Keratinocyte (primary cell): ENCODE measurements around the gene IGSF23. TPM values are rescaled to one million over a fixed set of nuclear protein-coding genes. Genes with fewer than 3 reads are reported as not detected.
A peak's percentile ranks its signal among the peaks of the same experiment; 100 is the strongest.

Experiments used
- DNase-seq: peaks from one replicate; pipeline ENCODE4 v3.0.0-alpha.2; 2011; ENCODE audit warnings: low read depth, missing footprints, low spot score
- FAIRE-seq: peaks from 2 replicates; lab custom pipeline; 2011; peaks lifted over from hg19 to GRCh38; lab: Jason Lieb, UNC
- H2AFZ ChIP-seq: 2 replicates; pipeline ENCODE4 v1.6.0; 2012; ENCODE audit warnings: low read length, control low read depth, inconsistent platforms; ENCODE audit not compliant: control insufficient read depth
- H3K27ac ChIP-seq: 2 replicates; pipeline ENCODE4 v1.5.1; 2011; ENCODE audit warnings: low read length; ENCODE audit not compliant: control insufficient read depth, insufficient read depth
- H3K27me3 ChIP-seq: 3 replicates; pipeline ENCODE4 v1.6.0; 2011; ENCODE audit warnings: low read length; ENCODE audit not compliant: control insufficient read depth, insufficient read depth; ENCODE audit errors: extremely low read depth
- H3K36me3 ChIP-seq, 2 experiments: 2 replicates in 1 of 2; 3 replicates in 1 of 2; pipeline ENCODE4 v1.5.1; 2011; ENCODE audit warnings: low read length in 2 of 2, mild to moderate bottlenecking in 1 of 2; ENCODE audit not compliant: control insufficient read depth in 2 of 2, insufficient read depth in 2 of 2; ENCODE audit errors: extremely low read depth in 1 of 2
- H3K4me1 ChIP-seq: 3 replicates; pipeline ENCODE4 v1.5.1; 2011; ENCODE audit warnings: low read length; ENCODE audit not compliant: control insufficient read depth, insufficient read depth; ENCODE audit errors: extremely low read depth
- H3K4me2 ChIP-seq: 3 replicates; pipeline ENCODE4 v1.6.0; 2011; ENCODE audit warnings: low read depth, low read length; ENCODE audit not compliant: control insufficient read depth, insufficient read depth; ENCODE audit errors: extremely low read depth
- H3K4me3 ChIP-seq, 3 experiments: fragments of 200-600 bp in 1 of 3; sonication (generic) in 1 of 3; 2 replicates in 2 of 3; 3 replicates in 1 of 3; pipeline ENCODE4 v1.5.1; 2011 to 2016; ENCODE audit warnings: low read length in 3 of 3, mild to moderate bottlenecking in 3 of 3, control low read depth in 2 of 3, inconsistent platforms in 1 of 3, low read depth in 1 of 3, mixed read lengths in 1 of 3, mixed run types in 1 of 3, moderate library complexity in 1 of 3; ENCODE audit not compliant: control insufficient read depth in 2 of 3, insufficient read depth in 2 of 3; ENCODE audit errors: extremely low read depth in 1 of 3
- H3K79me2 ChIP-seq: 2 replicates; pipeline ENCODE4 v1.6.0; 2012; ENCODE audit warnings: low read length; ENCODE audit not compliant: control insufficient read depth, insufficient read depth
- H3K9ac ChIP-seq: 3 replicates; pipeline ENCODE4 v1.6.0; 2011; ENCODE audit warnings: low read length; ENCODE audit not compliant: control insufficient read depth, insufficient read depth; ENCODE audit errors: extremely low read depth
- H3K9me1 ChIP-seq: 3 replicates; pipeline ENCODE4 v1.6.0; 2011; ENCODE audit warnings: low read length; ENCODE audit not compliant: control insufficient read depth, insufficient read depth; ENCODE audit errors: extremely low read depth
- H3K9me3 ChIP-seq: 2 replicates; pipeline ENCODE4 v1.5.1; 2012; ENCODE audit warnings: low read depth, low read length; ENCODE audit not compliant: control insufficient read depth
- H4K20me1 ChIP-seq: 3 replicates; pipeline ENCODE4 v1.6.0; 2011; ENCODE audit warnings: low read length; ENCODE audit not compliant: control insufficient read depth, insufficient read depth; ENCODE audit errors: extremely low read depth
- EZH2 ChIP-seq: IDR thresholded peaks from one replicate; pipeline ENCODE4 v1.6.1; 2012; ENCODE audit warnings: inconsistent platforms, mild to moderate bottlenecking, low read length, moderate library complexity
- dilution Hi-C: fragments of 300-500 bp; cut with MboI; formaldehyde crosslinking; loops from one replicate; pipeline ENCODE4 v1.7.0; 2020; ENCODE audit warnings: low sequenced_read_pairs; ENCODE audit not compliant: extremely low pct_ligation_motif_present
- polyA plus RNA-seq, 5 experiments: library from polyadenylated mRNA; depleted of rRNA in 3 of 5; stranded (reverse) in 3 of 5; stranded (forward) in 1 of 5; unstranded in 1 of 5; fragments of >200 nt; gene quantifications; 1 replicate in 1 of 5; 2 replicates in 3 of 5; 3 replicates in 1 of 5; pipeline versions ENCODE4 v1.2.1 to v1.2.3, GENCODE V29; 2011 to 2012; ENCODE audit warnings: missing spikeins in 2 of 5, low read depth in 1 of 5, low replicate concordance in 1 of 5
- TF ChIP-seq, protein P1 (sequence below), 3 experiments: IDR thresholded peaks in 1 of 3; conservative IDR thresholded peaks in 1 of 3; optimal IDR thresholded peaks in 1 of 3; 2 replicates in 2 of 3; 3 replicates in 1 of 3; pipeline versions ENCODE3 to v1.5.1; 2011; ENCODE audit warnings: low read length in 3 of 3, mild to moderate bottlenecking in 3 of 3, moderate library complexity in 2 of 3, control low read depth in 1 of 3, inconsistent platforms in 1 of 3; ENCODE audit not compliant: insufficient read depth in 2 of 3; ENCODE audit errors: extremely low read depth in 1 of 3

Gene IGSF23
- polyA plus RNA-seq, 1 donor (not counting 4 experiments of a cell fraction or from before 2014, with no cell fraction given) = 0.07 TPM

DNA sequence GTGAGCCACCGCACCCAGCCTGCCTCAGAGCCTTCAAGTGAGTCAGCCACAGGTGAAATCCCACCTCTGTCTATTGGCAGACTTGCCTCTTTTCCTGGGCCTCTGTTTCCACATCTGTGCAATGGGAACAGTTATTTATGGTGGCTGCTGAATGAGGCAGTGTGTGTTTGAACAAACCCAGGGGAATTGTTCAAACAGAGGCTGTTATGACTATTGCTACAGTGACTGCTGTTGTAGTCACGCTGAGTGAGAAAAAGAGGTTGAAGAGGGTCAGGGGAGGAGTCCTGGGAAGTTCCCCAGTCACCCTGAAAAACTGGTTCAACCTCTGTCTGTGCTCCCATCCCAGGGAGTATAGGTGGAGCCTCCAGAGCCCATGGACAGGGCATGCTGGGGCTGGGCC is 58.0 kb downstream of the IGSF23 start, which contains the start of gene CEACAM19:
CEACAM19 (plus strand) TSS at position 83 of the 400 bp plus-strand sequence. CDS start 450 bp downstream, outside the sequence.
- Histone ChIP-seq H2AFZ (no peak within 1 kb of the TSS), H3K4me3 (no peak within 1 kb of the TSS), H4K20me1 (no peaks in the 10 kb centered on the region), H3K27me3 (no peaks in the 10 kb centered on the region), H3K4me1 (peaks cover 10% of the 10 kb centered on the region), H3K9me3 (no peaks in the 10 kb centered on the region), H3K79me2 (no peaks in the 10 kb centered on the region), H3K36me3 (no peaks in the 10 kb centered on the region), H3K9ac (peak within 1 kb of the TSS; percentile 22), H3K9me1 (peaks cover 2% of the 10 kb centered on the region), H3K27ac (peak within 1 kb of the TSS; percentile 66), H3K4me2 (peak within 1 kb of the TSS; percentile 35)
- DNase-seq (no peak), FAIRE-seq (peak; percentile 87)
- TF ChIP-seq EZH2 = no peak
- TF ChIP-seq, protein P1, sequence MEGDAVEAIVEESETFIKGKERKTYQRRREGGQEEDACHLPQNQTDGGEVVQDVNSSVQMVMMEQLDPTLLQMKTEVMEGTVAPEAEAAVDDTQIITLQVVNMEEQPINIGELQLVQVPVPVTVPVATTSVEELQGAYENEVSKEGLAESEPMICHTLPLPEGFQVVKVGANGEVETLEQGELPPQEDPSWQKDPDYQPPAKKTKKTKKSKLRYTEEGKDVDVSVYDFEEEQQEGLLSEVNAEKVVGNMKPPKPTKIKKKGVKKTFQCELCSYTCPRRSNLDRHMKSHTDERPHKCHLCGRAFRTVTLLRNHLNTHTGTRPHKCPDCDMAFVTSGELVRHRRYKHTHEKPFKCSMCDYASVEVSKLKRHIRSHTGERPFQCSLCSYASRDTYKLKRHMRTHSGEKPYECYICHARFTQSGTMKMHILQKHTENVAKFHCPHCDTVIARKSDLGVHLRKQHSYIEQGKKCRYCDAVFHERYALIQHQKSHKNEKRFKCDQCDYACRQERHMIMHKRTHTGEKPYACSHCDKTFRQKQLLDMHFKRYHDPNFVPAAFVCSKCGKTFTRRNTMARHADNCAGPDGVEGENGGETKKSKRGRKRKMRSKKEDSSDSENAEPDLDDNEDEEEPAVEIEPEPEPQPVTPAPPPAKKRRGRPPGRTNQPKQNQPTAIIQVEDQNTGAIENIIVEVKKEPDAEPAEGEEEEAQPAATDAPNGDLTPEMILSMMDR (optimal IDR thresholded peaks at IDR 0.05 in 1 of 3, IDR thresholded peaks at IDR 0.05 in 1 of 3, conservative IDR thresholded peaks at IDR 0.05 in 1 of 3; ENCODE audit: extremely low read depth in 1 of 3, insufficient read depth in 2 of 3, low read length in 3 of 3) = no peak
- dilution Hi-C loops = no loop called here

DNA sequence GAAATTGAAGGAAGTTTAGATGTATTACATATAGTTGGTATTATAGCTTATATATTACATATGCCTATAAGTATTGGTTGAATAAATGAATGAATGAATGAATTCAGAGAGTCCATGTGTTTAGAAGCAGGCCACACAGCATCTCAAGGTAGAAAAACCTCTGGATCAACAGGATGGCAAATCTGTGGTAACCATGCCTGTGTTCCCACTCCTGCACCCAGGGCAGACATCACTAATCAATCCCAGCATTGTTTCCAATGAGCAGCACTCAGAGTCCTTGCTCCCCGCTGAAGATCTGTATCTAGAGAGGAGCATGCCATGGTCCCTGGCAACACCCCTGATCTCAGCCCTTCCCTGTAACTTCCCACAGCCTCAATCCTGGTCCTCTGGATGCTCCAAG is 58.9 kb downstream of the IGSF23 start:
- Histone ChIP-seq H2AFZ (no peak overlapping the region), H3K27me3 (no peaks in the 10 kb centered on the region), H3K9me1 (no peaks in the 10 kb centered on the region), H3K27ac (no peak overlapping the region), H4K20me1 (no peaks in the 10 kb centered on the region), H3K4me3 (no peak overlapping the region), H3K4me2 (no peak overlapping the region), H3K4me1 (peaks cover 16% of the 10 kb centered on the region), H3K79me2 (no peaks in the 10 kb centered on the region), H3K36me3 (no peaks in the 10 kb centered on the region), H3K9ac (no peak overlapping the region), H3K9me3 (no peaks in the 10 kb centered on the region)
- TF ChIP-seq EZH2 = no peak
- FAIRE-seq = no peak
- dilution Hi-C loops = no loop called here
- DNase-seq = no peak

DNA sequence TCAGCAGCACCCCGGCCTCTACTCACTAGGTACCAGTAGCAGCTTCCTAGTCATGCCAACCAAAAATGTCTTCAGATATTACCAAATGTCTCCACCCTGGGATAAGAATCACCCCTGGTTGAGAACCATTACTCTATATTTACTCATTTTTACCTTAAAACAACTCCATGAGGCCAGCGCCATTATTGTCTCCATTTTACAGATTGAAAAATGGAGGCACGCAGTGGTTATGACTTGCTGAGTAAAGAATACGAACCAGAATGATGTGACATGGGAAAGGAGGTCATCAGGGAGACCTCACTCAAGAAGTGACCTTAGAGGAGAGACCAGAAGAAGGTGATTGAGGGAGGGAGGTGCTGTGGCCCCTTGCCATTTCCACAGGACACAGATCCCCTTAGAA is 60.1 kb downstream of the IGSF23 start:
- no peak overlapping the region for H3K9ac ChIP-seq
- no peak for TF ChIP-seq EZH2
- TF ChIP-seq, protein P1 (optimal IDR thresholded peaks at IDR 0.05 in 1 of 3, IDR thresholded peaks at IDR 0.05 in 1 of 3, conservative IDR thresholded peaks at IDR 0.05 in 1 of 3; ENCODE audit: extremely low read depth in 1 of 3, insufficient read depth in 2 of 3, low read length in 3 of 3) = no peak
- DNase-seq = no peak
- no peaks in the 10 kb centered on the region for H3K9me3 ChIP-seq
- no peak overlapping the region for H3K4me3 ChIP-seq
- H3K36me3 ChIP-seq = peaks cover 0 to under 1% of the 10 kb centered on the region in 2 experiments
- dilution Hi-C loops = no loop called here
- FAIRE-seq = no peak
- no peaks in the 10 kb centered on the region for H4K20me1 ChIP-seq
- peaks cover 20% of the 10 kb centered on the region for H3K4me1 ChIP-seq
- H3K27me3 ChIP-seq = no peaks in the 10 kb centered on the region
- no peaks in the 10 kb centered on the region for H3K79me2 ChIP-seq
- H2AFZ ChIP-seq = no peak overlapping the region
- no peak overlapping the region for H3K4me2 ChIP-seq
- H3K27ac ChIP-seq = no peak overlapping the region
- no peaks in the 10 kb centered on the region for H3K9me1 ChIP-seq
